Aorta (tissue), 5 donors: ENCODE data around the gene USF1. TPM values are rescaled to one million over a fixed set of nuclear protein-coding genes. Genes with fewer than 3 reads are reported as not detected.

Source experiments
- ATAC-seq: fragments of 200-7000 bp; cut with Tn5 transposase; one replicate; pipeline ENCODE4 v1.9.1; 2022; ENCODE audit warnings: moderate library complexity; ENCODE audit not compliant: low FRiP score
- DNase-seq, 2 donors: peaks; one replicate each; pipeline ENCODE4 v3.0.0-alpha.2; 2020
- H3K27ac ChIP-seq, 2 donors: one replicate each; pipeline ENCODE4 v1.5.1; 2013; ENCODE audit warnings: low read length in 2 of 2, mild to moderate bottlenecking in 2 of 2, moderate library complexity in 2 of 2, control low read depth in 1 of 2, inconsistent platforms in 1 of 2, low read depth in 1 of 2
- H3K27me3 ChIP-seq, 2 donors: one replicate each; pipeline ENCODE4 v1.6.1; 2013; ENCODE audit warnings: control low read depth in 1 of 2, low read length in 1 of 2, mild to moderate bottlenecking in 1 of 2, moderate library complexity in 1 of 2; ENCODE audit not compliant: insufficient read depth in 2 of 2, control insufficient read depth in 1 of 2
- H3K36me3 ChIP-seq, 2 donors: one replicate each; pipeline ENCODE4 v1.6.1; 2013; ENCODE audit warnings: control low read depth in 1 of 2, low read length in 1 of 2, mild to moderate bottlenecking in 1 of 2; ENCODE audit not compliant: insufficient read depth in 2 of 2, control insufficient read depth in 1 of 2
- H3K4me1 ChIP-seq, 2 donors: one replicate each; pipeline ENCODE4 v1.6.1; 2013; ENCODE audit warnings: low read length in 2 of 2, control low read depth in 1 of 2, mild to moderate bottlenecking in 1 of 2, moderate library complexity in 1 of 2; ENCODE audit not compliant: insufficient read depth in 2 of 2, control insufficient read depth in 1 of 2
- H3K4me3 ChIP-seq, 2 donors: one replicate each; pipeline ENCODE4 v1.5.1; 2013; ENCODE audit warnings: low read length in 2 of 2, control low read depth in 1 of 2, mild to moderate bottlenecking in 1 of 2
- H3K9me3 ChIP-seq: one replicate; pipeline ENCODE4 v1.6.1; 2013; ENCODE audit warnings: mild to moderate bottlenecking, low read length; ENCODE audit not compliant: control insufficient read depth
- WGBS, 2 donors: extraction: QIAGEN DNeasy Blood & Tissue Kit; methylation state at CpG; one replicate each; pipeline ENCODE4 v1.1.7; 2013; 5-methylcytosine and 5-hydroxymethylcytosine counted together
- intact Hi-C, 2 donors: fragments of 100-400 bp; cut with DNase I; formaldehyde crosslinking; loops; one replicate each; pipeline versions ENCODE4 v1.14.2 to v1.15.0; 2022
- polyA plus RNA-seq, 2 donors: library from polyadenylated mRNA; stranded (reverse); fragments of 200-250 nt; gene quantifications; one replicate each; pipeline ENCODE4 v1.2.3, GENCODE V29; 2013
- total RNA-seq, 2 donors: library from RNA; stranded (reverse); fragmentation: NEBNext Ultra II Directional; extraction: Animal tissue kit (Norgen Biotek cat#: 25700); gene quantifications; one replicate each; pipeline ENCODE4 v1.2.1, GENCODE V29; 2021
- donor health status: healthy with polysubstance abuse.
- donor health status: Bipolar disorder and iron deficiency.
- donor health status: DM: no; HTN: no; CAD: no.
- donor health status: DM: no; HTN: no; CAD: no.
- donor health status: DM: yes; HTN: yes; CAD: no.

The USF1 gene
- total and polyA plus RNA-seq, 4 donors = 33.8 to 124 (median 54.6) TPM

DNA sequence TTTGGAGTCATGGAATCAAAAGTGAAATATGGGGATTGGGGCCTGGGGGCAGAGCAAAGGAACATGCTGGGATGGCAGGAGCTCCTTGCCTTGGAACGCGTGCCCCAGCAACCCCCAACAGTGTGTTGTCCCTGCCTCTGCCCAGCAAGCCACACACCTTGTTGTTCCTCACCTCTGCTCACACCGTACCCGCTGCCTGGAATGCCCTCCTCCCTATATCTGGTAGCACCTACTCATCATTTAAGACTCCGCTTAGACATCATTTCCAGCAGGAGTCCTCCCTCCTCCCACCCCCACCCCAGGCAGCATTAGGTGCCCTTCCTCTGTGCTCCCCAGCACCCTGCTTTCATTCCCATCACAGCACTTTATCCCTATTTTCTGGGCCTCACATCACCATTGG is 35.7 kb upstream of the USF1 start:
- intact Hi-C loops = no loop called here
- 75 to 78% methylated on average over 5 of the region's 5 CpGs for WGBS, 2 donors

GRCh38 chr1:161080441-161081405 is 34.9 kb upstream of the USF1 start:
- no peak for DNase-seq
- no peaks in the 10 kb centered on the region for H3K4me1 ChIP-seq
- H3K36me3 ChIP-seq = no peaks in the 10 kb centered on the region
- no peak for ATAC-seq
- no peaks in the 10 kb centered on the region for H3K27me3 ChIP-seq
- intact Hi-C loops = no loop called here
- H3K9me3 ChIP-seq = no peaks in the 10 kb centered on the region
- H3K4me3 ChIP-seq = no peak overlapping the region
- WGBS, 2 donors = 78 to 81% methylated on average over 5 of the region's 5 CpGs
- no peak overlapping the region for H3K27ac ChIP-seq

More for the DNA sequence above, 35.7 kb upstream of the USF1 start:
- Histone ChIP-seq H3K27me3 (no peaks in the 10 kb centered on the region), H3K9me3 (no peaks in the 10 kb centered on the region), H3K4me3 (no peak overlapping the region), H3K36me3 (no peaks in the 10 kb centered on the region), H3K4me1 (no peaks in the 10 kb centered on the region), H3K27ac (no peak overlapping the region)
- ATAC-seq (no peak), DNase-seq (no peak)

DNA sequence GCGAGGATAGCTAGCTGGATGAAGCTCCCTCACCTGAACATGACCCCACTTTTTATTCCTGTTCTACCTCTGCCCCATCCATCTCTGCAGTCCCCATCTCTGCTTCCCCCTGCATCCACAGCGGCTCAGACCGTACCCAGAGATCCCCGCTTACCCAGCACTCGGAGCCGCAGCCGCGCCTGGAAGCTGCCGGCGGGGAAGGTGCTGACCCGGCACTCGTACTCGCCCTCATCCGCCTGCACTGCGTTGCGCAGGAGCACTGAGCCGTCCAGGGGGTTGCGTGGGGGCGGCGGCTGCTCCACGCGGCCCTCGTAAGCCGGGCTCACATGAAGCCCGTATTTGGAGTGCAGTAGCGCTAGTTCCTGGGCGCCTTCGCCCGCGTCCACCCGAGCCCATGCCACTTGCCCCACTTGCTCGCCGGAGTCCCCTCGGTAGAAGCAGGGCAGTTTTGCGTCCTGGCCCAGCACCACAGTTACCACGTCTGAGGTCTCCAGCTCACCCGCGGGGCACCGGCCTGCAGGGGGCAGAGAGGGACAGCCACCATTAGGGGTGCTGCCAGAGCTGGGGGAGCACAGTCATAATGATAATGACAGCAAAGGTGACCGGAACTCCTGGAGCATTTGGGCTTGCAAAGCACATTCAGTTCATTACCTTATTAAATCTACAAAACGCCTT is 33.8 kb upstream of the USF1 start:
- no peak overlapping the region for H3K4me3 ChIP-seq
- WGBS, 2 donors = 44 to 47% methylated on average over 39 to 41 of the region's 41 CpGs

GRCh38 chr1:161077426-161077825 is 31.6 kb upstream of the USF1 start:
- Histone ChIP-seq H3K36me3 (no peaks in the 10 kb centered on the region), H3K9me3 (no peaks in the 10 kb centered on the region), H3K4me1 (no peaks in the 10 kb centered on the region), H3K27me3 (no peaks in the 10 kb centered on the region), H3K27ac (no peak overlapping the region), H3K4me3 (no peak overlapping the region)
- intact Hi-C loops = no loop called here
- WGBS, 2 donors = 60 to 68% methylated on average over 9 of the region's 9 CpGs
- peak in 1 of 2 donors; percentile 48 for DNase-seq
- no peak for ATAC-seq

More for the DNA sequence above, 33.8 kb upstream of the USF1 start:
- H3K36me3 ChIP-seq = no peaks in the 10 kb centered on the region
- ATAC-seq = no peak
- no peaks in the 10 kb centered on the region for H3K27me3 ChIP-seq
- no peaks in the 10 kb centered on the region for H3K4me1 ChIP-seq
- intact Hi-C loops = no loop called here
- no peak overlapping the region for H3K27ac ChIP-seq
- peak in 1 of 2 donors; percentile 70 for DNase-seq
- no peaks in the 10 kb centered on the region for H3K9me3 ChIP-seq

DNA sequence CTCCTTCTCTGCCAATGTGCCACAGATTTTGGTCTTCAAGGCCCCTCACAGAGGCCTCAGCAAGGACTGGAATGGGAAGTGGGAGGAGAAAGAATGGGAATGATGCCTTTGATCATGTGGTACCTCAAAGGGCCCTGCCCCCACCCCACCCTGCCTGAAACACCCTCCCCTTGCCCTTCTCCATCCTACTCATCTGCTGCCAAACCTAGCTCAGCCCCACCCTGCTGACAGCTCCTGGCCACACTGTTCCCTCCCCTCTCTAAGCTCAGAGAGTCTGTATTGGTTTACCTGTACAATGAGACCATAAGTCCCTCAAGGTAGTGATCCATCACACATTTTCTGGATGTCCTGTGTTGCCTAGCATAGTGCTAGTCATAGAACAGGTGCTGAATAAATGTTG is 30.6 kb upstream of the USF1 start:
- no peaks in the 10 kb centered on the region for H3K4me1 ChIP-seq
- no peaks in the 10 kb centered on the region for H3K36me3 ChIP-seq
- no peak for ATAC-seq
- H3K4me3 ChIP-seq = no peak overlapping the region
- intact Hi-C loops = no loop called here
- DNase-seq = peak in 1 of 2 donors; percentile 11
- no peaks in the 10 kb centered on the region for H3K9me3 ChIP-seq
- H3K27ac ChIP-seq = no peak overlapping the region
- no peaks in the 10 kb centered on the region for H3K27me3 ChIP-seq

DNA sequence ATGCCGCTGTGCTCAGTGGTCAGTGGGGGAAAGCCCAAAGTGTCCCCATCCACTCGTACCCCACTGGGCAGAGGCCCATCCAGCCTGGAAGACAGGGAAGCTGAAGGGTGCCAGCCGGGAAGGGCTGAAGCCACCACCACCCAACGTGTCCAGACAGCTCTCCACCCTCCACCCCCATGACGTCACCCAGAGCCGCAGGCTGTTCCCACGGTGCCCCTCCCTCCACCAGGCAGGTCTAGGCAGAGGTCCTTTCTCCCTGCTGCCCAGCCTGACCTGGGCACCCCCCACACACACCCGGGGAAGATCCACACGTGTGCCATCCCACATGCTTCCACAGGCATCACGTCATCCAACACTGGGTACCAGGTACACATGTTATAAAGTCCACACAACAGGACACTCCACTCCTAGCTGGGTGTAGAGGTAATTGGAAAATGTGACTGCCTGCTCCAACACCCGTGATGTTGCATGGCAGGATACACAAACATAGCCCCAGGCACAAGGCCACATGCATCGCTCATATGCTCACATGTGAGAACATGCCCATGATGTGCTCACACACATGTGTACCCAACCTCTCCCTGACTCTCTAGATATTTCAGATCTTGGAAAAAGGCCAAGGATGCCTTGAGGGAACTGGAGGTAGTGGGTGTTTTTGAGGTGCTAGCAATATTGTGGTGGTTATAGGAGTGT is 29.0 kb upstream of the USF1 start:
- Histone ChIP-seq H3K9me3 (no peaks in the 10 kb centered on the region), H3K27ac (no peak overlapping the region), H3K4me1 (no peaks in the 10 kb centered on the region), H3K27me3 (no peaks in the 10 kb centered on the region), H3K4me3 (no peak overlapping the region), H3K36me3 (no peaks in the 10 kb centered on the region)
- whole genome bisulfite sequencing, 2 donors = 78 to 81% methylated on average over 12 of the region's 12 CpGs
- intact Hi-C loops = no loop called here
- ATAC-seq (no peak), DNase-seq (peak in 1 of 2 donors; percentile 53)

DNA sequence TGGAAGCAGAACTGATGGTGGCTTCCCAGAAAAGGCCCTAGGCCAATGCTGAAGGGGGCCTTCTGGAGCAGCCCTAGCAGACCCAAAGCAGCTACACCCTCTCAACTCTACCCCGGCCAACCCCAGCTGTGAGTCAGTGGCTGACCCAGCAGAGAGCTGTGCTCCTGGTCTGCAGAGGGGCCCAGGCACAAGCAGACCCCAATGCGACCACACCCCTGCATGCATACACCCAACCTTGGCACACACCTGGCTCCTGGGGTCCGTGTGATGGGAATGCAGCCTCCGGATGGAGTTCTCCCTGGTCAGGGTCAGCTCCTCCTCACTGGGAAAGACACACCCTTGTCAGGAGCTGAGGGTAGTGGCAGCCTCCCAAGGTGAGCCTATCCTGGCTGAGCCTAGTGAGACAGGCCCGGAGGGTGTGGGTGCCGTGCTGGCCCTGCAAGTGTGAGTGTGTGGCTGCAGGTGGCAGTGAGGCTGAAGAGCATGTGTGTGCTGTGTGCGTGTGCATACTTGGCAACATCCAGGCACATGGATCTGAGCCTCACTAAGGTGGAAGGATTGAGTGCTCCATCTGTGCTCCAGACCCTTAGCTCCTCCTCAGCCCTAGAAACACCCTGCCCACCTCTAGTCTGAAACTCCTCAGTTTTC is 27.8 kb upstream of the USF1 start:
- intact Hi-C loops = no loop called here
- peak; percentile 4 for ATAC-seq
- 74 to 78% methylated on average over 7 of the region's 7 CpGs for WGBS, 2 donors
- no peak overlapping the region for H3K27ac ChIP-seq
- H3K4me3 ChIP-seq = no peak overlapping the region
- no peaks in the 10 kb centered on the region for H3K27me3 ChIP-seq
- H3K36me3 ChIP-seq = no peaks in the 10 kb centered on the region
- peak in 1 of 2 donors; percentile 60 for DNase-seq
- H3K4me1 ChIP-seq = no peaks in the 10 kb centered on the region
- no peaks in the 10 kb centered on the region for H3K9me3 ChIP-seq

DNA sequence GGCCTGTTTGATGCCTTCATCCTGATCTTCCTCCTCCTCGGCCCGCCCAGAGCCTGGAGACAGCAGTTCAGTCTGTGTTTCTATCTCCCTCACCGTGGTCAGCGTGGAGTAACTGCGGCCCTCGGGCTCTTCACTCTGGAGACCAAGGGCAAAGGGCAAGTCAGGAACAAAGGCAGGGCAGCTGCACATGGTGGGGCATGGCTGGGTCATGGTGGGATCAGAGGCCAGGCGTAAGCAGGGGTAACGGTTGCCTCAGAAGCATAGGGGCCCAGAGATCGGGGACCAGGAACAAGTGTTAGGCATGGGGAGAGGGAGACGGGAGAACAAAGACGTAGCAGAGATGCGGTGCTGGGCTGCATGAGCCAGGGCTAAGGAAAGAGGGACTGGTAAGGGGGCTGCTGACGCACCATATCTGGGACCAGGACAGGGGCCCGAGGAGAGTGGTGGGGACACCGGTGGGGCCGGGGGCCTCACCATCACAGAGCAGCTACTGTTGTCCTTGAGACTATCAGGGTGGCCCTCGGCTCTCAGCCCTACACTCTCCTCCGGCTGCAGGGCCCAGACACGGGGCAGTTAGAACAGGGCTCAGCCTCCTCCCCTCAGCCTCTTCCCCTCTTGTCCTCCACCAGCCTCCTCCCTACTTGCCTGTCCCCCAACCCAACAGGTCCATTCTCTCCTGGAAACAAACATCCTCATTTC is 27.1 kb upstream of the USF1 start:
- ATAC-seq = no peak
- no peaks in the 10 kb centered on the region for H3K27me3 ChIP-seq
- no peak overlapping the region for H3K27ac ChIP-seq
- WGBS, 2 donors = 92 to 94% methylated on average over 17 to 19 of the region's 19 CpGs
- H3K4me3 ChIP-seq = no peak overlapping the region
- no peak for DNase-seq
- intact Hi-C loops = no loop called here
- H3K36me3 ChIP-seq = no peaks in the 10 kb centered on the region
- H3K9me3 ChIP-seq = no peaks in the 10 kb centered on the region
- H3K4me1 ChIP-seq = no peaks in the 10 kb centered on the region
